Measurements from ENCODE around the gene UBE2Q1. TPM values are rescaled to one million over a fixed set of nuclear protein-coding genes. Genes with fewer than 3 reads are reported as not detected.

Gene UBE2Q1
- total RNA-seq, 2 donors from 2014 or later = 18.5 to 26.3 TPM

- Histone ChIP-seq H3K27me3 (no peaks in the 10 kb centered on the region), H3K9me3 (no peaks in the 10 kb centered on the region), H3K27ac (peak overlapping the region; percentile 94 to 97), H3K36me3 (peaks cover 12% of the 10 kb centered on the region), H3K4me3 (peak overlapping the region; percentile 93 to 95), H3K4me1 (peaks cover 0 to 31% of the 10 kb centered on the region in 2 donors)
- peak; percentile 95 for DNase-seq (ENCODE audit: low spot score)
- TF ChIP-seq, protein P1, sequence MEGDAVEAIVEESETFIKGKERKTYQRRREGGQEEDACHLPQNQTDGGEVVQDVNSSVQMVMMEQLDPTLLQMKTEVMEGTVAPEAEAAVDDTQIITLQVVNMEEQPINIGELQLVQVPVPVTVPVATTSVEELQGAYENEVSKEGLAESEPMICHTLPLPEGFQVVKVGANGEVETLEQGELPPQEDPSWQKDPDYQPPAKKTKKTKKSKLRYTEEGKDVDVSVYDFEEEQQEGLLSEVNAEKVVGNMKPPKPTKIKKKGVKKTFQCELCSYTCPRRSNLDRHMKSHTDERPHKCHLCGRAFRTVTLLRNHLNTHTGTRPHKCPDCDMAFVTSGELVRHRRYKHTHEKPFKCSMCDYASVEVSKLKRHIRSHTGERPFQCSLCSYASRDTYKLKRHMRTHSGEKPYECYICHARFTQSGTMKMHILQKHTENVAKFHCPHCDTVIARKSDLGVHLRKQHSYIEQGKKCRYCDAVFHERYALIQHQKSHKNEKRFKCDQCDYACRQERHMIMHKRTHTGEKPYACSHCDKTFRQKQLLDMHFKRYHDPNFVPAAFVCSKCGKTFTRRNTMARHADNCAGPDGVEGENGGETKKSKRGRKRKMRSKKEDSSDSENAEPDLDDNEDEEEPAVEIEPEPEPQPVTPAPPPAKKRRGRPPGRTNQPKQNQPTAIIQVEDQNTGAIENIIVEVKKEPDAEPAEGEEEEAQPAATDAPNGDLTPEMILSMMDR (IDR thresholded peaks at IDR 0.05) = peak; percentile 73 to 94
Measured at GRCh38 chr1:154559466-154560044, 1.1 kb upstream of the UBE2Q1 start.

- peaks cover 0 to 31% of the 10 kb centered on the region in 2 donors for H3K4me1 ChIP-seq
- TF ChIP-seq, protein P1 (IDR thresholded peaks at IDR 0.05) = no peak
- H3K36me3 ChIP-seq = peaks cover 19% of the 10 kb centered on the region
- peak overlapping the region; percentile 93 to 95 for H3K4me3 ChIP-seq
- peak overlapping the region; percentile 94 to 97 for H3K27ac ChIP-seq
- H3K9me3 ChIP-seq = no peaks in the 10 kb centered on the region
- no peaks in the 10 kb centered on the region for H3K27me3 ChIP-seq
- DNase-seq (ENCODE audit: low spot score) = peak; percentile 99
Measured at GRCh38 chr1:154558720-154559465, 431 bp upstream of the UBE2Q1 start.

- Histone ChIP-seq H3K4me3 (peak overlapping the region; percentile 93 to 95), H3K27ac (peak overlapping the region; percentile 88 to 90), H3K36me3 (peaks cover 34% of the 10 kb centered on the region), H3K9me3 (no peaks in the 10 kb centered on the region), H3K27me3 (no peaks in the 10 kb centered on the region), H3K4me1 (peaks cover 0 to 31% of the 10 kb centered on the region in 2 donors)
- TF ChIP-seq, protein P1 (IDR thresholded peaks at IDR 0.05) = no peak
- no peak for DNase-seq (ENCODE audit: low spot score)
Measured at GRCh38 chr1:154557248-154557938, 1.1 kb downstream of the UBE2Q1 start.

GRCh38 chr1:154556422-154556821 lies 2.0 kb downstream of the UBE2Q1 start:
- Histone ChIP-seq H3K27ac (peak overlapping the region; percentile 88 to 90), H3K4me1 (peaks cover 0 to 31% of the 10 kb centered on the region in 2 donors), H3K36me3 (peaks cover 43% of the 10 kb centered on the region), H3K9me3 (no peaks in the 10 kb centered on the region), H3K4me3 (peak overlapping the region in 1 of 2 donors; percentile 95), H3K27me3 (no peaks in the 10 kb centered on the region)
- DNase-seq (ENCODE audit: low spot score) = no peak
- TF ChIP-seq, protein P1 (IDR thresholded peaks at IDR 0.05) = no peak

DNA sequence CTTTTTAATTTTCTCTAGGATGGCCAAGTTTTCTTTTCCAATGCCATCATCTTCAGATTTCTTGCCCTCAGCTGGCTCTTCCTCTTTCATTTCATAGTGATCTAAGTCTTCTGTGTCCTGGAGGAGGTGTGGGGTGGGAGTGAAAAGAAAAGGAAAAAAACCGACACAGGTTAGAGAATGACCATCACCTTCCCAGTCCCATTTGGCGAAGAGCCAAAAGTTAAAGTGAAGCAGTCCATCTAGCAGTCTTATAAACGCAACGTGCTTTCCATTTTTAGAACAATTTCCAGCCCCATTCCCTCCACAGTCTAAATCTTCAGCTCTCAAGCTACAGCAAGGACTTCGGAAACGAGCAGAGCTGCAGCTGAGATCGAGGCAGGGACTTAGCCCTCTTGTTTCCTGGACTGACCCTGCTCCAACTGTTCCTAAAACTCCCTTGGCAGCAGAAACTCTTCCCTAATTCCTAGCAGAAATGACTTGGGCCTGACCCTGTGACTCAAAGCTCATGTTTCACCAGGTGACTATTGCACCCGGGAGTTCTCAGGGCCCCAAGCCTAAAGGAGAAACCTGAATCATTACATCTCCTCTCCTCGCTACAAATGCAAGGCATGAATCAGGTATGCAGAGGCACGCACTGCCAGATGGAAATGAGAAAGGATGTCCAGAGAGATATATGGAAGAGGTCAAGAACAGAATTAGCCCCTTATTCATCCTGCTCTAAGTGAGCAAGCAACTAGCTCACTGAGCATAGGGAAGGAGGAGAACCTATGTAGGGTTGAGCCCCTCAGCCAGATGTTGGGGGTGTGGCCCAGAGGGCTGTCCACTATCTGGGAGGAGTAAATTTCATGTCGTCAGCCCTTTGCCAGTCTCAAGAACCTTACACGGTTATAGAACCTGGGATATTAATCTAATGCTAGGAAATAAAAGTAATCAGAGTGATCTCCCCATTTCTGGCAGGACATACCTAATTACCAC lies 5.1 kb downstream of the UBE2Q1 start:
- Histone ChIP-seq H3K4me3 (no peak overlapping the region), H3K9me3 (no peaks in the 10 kb centered on the region), H3K36me3 (peaks cover 66% of the 10 kb centered on the region), H3K4me1 (peaks cover 0 to 31% of the 10 kb centered on the region in 2 donors), H3K27me3 (no peaks in the 10 kb centered on the region), H3K27ac (no peak overlapping the region)
- TF ChIP-seq, protein P1 (IDR thresholded peaks at IDR 0.05) = no peak
- DNase-seq (ENCODE audit: low spot score) = no peak
